ENCODE results near the gene PHC2.

Gene PHC2

DNA sequence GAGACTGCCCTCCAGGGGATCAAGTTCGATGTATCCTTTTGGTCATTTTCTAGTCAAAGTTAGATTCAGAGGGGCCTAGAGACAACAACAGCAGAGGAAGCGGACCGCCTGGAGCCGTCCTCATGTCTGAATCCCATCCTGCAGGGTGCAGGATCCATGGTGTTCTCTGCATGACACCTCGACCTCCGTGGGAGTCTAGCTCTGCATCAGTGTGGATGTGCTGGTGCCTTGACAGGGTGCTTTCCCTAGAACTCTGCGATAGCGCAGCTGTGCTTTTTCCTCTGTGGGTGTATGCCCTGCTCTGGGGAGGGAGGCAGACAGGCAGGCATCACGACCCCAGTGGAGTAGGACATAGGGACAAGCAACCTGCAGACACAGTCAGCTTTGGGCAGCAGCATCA, 61.8 kb downstream of the PHC2 start:
- DNase-seq, result no peak

DNA sequence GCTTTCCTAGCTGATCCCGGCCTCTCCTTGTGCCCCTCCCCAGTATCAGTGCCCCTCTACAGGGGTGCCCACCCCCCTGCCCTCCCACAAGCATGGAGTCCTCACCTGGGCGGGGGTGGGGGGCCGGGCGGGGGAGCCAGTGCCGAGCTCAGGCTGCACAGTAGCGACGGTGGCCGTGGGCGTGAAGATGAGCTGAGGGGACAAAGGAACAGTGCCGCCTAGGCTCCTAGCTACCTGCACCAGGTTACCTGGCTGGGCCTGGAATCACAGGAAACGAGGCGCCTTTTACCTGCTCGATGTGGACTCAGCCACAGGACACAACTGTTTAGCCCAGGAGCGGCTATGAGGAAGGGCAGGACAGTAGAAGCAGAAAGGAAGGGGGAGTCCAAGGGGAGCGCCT, 62.5 kb downstream of the PHC2 start:
- no peak for DNase-seq

DNA sequence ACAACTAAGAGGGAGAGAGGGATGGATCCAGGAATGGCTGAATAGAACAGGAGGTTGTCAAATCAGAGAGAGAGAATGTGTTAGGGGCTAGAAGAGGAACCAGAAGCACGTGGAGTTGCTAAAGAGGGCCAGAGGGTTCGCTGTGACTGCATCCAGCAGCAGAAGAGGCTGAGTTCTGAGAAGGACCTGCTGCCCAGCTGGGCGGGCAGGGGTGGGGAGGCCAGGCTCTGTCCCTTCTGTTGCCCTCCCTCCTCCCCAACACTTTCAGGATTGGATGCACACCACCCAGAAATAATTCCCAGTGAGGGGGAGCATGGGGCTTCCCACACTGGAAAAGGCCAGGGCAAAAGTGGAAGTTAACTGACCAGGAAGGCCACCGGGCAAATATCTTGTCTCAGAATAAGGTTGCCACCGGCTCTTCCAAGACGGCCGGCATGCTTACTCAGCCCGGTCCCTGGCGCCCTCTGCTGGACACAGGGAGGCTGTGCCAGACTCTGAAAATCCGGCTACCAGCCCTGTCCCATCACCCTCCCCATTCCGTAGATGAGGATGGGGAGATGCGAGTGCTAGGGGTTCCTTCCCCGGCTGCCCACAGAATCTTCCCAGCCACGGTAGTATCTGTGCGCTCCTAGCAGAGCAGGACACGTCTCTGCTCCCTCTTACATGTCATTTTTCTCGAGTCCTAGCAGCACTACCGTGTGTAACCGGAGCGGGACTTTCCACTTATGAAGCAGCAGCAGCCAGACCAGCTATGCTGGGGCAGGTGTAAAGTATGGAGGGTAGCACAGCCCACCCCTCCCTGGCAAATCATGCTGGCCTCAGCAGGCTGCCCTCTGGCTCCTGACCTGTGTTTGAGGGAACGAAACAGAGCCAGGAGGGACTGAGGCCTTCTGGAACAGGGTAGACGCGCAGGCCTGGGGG, 63.1 kb downstream of the PHC2 start:
- peak; percentile 26 for DNase-seq

DNA sequence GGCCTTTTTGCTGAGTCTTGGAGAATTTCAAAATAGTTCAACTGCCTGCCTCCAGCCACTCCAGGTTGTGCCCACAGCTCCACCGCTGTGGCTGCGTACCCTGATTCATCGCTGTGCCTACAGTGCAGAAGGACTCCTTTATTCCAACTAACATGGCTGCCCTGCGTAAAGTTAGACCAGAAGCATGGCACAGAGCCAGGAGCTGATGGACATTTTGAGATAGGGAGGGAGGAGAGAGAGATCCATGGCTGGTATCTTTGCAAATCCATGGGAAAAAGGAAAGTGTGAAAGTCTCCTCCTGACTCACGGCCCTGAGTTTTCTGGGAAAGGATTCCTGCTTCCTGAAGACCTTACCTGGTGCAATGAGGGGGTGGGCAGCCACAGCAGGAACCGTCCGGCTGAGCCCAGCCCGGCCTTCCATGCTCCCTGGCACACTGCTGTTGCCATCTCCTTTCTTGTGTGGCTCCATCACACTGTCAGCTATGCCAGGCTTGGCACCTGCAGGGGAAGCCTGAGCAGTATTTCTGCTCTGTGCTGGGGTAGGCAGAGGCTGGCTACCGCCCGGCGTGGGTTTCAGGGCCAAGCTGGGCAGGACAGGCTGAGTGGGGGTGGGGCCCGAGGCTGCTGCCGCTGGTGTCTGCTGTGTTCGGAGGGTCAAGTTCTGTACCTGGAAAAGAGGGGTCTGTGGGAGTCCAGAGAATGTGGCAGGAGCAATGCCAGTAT, 64.0 kb downstream of the PHC2 start:
- DNase-seq, result no peak

DNA sequence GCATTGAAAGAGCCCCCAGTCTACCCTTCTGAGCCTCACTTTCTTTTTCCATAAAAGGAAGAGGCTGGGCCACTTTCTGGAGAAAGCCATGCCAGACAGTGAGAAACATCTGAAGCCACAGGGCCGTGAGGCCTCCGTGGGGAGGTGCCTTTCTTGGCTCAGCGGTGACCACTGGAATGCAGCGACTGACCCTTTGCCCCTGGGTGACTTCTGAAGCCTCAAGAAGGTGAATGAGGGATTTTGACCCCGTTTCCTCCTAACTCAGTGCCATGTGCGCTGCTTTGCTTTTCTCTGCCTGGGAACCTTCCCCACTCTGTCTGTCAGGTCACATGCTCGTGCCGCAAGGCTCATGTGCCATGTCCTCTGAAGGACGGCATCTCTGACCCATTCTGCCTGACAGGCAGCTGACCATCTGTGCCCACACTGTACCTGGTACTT, 65.3 kb downstream of the PHC2 start:
- no peak for DNase-seq

DNA sequence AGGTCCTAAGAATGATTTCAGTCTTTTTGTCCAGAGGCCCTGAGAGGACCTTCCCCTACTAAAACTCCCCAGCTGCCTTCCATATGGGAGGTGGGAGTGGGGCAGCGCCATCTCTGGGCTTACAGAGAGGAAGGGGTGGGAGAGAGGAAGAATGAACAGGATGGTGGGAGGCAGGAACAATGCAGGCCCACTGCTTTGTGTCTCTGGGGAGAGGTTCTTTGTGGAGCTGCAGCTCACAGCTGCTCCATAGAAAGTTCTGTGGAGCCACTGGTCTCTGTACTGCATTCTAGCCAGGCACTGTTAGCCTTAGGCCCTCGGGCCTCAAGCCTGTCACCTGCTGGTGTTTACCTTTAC, 66.4 kb downstream of the PHC2 start:
- peak; percentile 46 for DNase-seq

DNA sequence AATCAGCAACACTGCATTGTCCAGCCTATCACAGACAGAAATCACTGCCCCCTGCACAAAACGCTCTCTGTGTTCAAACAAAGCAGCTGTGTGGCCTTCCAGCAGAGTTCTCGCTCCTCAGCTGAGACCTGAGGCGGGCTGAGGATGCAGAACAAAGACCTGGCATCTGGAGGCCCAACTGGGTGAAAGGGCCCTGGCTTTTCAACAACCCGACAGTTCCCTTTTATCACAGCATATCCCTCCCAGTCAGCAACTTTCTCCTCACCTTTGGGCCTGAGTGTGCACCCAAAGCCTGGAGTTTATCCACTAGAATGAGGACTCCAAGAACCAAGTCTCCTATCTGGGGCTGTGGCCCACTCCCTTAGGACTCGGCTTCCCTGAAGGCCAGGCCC, 67.4 kb downstream of the PHC2 start:
- DNase-seq, result no peak

DNA sequence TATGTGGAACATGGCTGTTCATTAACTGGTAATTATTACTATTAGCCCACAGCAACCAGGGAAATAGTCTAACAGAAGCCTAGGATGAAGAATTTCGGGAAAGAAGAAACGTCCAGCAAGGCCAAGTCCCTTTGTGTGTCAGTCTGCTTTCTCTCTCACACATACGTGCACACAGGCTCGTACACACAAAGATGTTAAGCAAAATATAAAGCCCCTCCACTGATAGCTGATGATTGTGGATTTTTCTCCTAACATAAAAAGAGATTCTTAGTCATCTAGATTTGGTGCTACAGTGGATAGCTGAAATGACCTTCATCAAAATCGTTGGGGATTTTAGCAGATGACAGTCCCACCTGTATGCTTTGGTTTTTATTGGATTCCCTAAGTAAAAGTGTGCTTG, 67.9 kb downstream of the PHC2 start:
- no peak for DNase-seq

DNA sequence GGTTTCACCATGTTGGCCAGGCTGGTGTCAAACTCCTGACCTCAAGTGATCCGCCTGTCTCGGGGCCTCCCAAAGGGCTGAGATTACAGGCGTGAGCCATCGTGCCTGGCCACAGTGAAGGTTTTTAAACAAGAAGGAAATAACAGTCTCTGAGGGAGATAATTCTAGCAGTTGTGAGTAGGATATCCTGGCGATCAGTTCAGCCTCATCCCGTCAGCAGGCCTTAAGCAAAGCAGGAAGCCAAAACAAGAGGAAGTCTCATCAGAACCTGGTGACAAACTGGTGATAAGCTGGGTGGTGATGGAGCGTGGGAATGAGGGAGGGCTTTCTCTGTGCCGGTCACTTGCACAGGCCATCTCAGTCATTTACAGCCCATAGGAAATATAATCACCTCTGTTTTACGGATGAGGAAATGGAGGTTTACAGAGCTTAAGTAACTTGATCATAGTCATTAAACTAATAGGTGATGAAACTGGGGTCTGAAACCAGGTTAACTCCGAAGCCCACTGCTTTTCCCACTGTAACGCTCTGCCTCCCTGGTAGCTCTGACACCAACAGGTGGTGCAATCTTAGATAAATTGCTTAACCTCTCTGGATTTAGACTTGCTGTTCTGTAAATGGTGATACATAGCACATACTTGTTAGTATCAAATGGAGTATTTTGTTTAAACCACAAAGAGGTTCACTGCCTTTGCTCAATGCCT, 69.2 kb downstream of the PHC2 start:
- no peak for DNase-seq

DNA sequence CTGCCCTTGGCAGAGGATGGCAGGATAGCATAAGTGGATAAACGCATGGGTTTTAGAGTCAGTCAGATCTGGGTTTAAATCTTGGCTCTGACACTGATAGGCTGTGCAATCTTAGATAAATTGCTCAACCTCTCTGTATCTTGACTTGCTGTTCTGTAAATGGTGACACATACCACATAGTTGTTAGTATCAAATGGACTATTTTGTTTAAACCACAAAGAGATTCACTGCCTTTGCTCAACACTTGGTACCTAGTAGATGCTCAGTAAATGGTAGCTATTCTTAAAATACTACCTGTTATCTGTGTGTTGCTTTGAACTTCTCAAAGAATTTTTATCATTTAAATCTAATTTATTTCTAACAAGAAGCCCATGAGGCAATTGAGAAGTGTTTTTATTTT, 70.5 kb downstream of the PHC2 start:
- DNase-seq, result no peak

DNA sequence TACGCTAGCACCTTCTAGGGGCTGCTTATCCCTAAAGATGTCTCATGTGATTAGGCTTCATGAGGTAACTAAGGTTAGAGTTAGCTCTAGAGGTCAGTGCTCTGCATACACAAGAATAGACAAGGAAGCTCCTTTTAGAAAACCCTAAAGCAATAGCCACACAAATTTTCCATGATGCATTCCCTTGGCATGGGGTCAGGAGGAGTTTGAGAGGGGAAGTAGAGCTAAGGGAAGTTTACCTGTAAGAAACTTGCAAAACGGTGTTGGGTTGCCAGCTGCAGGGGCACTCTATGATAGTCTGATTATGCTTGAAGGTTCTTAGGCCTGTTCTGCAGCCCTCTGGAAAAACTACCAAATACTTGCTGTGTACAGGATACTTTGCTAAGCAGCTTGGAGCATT, 71.0 kb downstream of the PHC2 start:
- DNase-seq, result no peak

DNA sequence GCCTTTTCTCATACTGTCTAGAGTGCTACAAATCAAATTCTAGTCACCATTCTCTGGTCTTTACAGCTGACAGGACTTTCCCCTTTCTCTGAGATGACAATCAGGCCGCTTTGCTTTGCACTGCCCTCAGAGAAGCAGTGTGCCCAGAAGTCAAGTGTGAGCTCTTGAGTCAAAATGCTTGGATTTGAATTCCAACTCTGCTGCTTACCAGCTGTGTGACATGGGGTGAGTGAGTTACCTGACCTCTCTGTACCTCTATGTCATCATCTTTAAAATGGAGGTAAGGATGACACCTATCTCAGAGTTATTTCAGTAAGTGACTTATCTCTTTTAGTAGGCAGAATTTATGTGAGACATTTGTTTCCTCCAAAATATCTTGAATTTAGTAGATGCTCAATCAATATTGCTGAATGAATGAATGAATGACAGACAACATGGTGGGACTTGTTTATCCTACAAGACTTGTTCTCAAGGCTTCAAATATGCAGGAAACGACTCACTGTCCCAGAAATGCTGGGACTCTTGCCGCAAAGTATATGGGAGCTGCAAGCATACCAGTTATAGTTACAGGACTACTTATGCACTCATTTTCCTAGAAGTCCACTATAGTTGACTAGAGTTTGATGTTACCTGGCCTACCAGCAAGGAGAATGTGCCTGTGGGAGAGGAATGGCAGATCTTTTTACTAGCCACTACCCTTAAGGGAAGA, 71.9 kb downstream of the PHC2 start:
- no peak for DNase-seq

DNA sequence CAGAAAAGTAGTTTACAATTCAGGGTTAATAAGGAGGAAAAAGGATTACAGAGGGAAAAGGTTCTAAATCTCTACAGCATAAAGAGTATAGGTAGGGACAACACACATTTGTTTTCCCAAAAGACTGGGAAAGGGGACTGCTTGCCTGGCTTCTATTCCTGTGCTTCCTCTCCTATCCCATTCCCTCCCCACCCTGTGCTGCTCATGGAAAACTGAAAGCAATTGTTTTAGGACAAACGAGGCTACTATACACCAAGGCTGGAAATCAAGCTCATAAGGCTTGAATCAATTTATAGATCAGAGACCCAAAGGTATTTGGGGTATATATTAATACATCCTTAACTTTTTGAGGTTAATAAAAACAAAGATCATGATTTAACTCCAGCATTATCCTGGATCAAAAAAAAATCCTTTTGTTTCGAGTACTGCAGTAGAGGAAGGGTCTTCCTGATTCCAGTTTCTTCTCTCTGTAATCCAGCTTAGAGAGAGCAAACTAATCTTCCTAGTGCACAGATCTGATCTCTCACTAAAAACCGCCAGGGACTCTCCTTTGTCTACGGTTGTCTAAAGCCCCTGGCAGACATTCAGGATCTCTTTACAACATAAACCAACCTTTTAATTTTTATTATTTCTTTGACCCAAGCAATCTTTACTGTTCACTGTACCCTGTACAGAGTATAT, 72.6 kb downstream of the PHC2 start:
- no peak for DNase-seq

DNA sequence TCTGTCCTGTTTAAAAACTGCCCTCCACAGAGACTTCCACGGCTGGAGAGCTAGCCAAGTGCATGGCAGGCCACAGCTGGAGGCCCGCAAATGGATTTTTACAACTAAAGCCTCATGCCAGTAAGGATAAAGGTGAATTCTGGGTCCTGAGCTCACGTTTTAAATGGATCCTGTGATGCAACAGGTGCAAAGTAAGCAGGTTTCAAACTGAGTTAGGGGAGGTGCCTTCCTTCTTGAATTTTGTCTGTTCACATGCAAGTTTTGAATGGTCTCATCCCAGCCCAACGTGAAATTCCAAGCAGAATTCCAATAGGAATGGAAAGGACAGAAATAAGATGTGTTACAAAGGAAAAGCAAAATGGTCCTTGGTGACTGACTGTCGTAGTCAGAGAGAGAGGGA, 73.8 kb downstream of the PHC2 start:
- no peak for DNase-seq

DNA sequence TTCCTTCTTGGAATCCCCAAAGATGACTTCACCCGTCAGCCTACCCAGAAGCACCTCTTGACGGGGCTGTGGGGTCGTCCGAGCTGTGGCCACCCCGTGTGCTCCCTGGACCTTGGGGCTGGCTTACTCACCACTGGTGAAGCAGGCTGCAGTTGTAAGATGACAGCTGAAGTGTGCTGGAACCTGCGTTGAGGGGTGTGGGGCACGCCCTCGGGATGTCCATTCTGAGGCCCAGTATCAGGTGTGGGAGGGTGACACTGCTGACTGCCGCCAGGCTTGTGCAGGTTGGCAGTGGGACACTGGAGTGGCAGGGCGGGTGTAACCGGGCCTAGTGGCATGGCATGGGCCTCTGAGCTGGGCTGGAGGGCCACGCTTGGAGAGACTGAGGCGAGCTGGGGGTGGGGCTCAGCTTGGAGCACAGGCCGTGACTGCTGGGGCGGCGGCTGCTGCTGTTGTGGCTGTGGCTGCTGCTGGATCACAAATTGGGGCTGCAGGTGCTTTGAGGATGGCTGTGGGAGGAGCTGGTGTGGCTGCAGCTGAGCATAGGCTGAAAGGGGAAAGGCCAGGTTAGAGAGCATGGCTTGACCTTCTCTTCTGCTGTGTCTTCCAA, 76.1 kb downstream of the PHC2 start:
- no peak for DNase-seq

DNA sequence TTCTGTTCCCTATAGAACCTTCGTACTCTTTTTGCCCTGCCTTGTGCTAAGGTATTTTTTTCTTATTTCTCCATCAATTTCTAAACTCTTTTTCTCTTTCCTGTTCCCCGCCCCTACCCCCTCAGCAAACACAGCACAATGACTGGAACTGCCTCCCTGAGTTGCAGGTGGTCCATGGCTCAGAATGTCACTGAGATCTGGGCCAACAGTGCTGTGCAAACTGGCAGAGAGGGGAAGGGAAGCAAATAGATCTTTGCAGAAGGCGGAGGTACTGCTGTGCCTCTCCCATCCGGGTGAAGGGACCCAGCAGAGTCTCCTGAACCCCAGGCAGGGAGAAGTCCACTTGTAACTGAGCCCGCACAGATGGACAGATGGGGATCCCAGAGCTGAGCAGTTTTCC, 77.4 kb downstream of the PHC2 start:
- DNase-seq, result no peak

DNA sequence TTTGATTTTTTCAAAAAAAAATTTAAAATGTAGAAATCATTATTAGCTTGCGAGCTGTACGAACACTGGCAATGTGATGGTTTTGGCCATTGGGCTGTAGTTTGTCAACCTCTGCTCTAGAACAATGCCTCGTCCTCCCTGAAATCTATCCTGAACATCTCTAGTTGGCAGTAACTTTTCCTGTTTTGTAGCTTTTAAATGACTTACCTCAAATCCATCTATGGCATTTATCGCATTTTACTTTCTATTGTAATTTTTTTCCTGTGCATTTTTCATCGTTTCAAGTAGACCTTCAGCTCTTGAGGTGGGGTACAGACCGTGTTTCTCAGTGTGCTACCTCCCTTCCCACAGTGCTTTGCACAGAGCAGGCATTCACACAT, 79.6 kb downstream of the PHC2 start:
- no peak for DNase-seq

DNA sequence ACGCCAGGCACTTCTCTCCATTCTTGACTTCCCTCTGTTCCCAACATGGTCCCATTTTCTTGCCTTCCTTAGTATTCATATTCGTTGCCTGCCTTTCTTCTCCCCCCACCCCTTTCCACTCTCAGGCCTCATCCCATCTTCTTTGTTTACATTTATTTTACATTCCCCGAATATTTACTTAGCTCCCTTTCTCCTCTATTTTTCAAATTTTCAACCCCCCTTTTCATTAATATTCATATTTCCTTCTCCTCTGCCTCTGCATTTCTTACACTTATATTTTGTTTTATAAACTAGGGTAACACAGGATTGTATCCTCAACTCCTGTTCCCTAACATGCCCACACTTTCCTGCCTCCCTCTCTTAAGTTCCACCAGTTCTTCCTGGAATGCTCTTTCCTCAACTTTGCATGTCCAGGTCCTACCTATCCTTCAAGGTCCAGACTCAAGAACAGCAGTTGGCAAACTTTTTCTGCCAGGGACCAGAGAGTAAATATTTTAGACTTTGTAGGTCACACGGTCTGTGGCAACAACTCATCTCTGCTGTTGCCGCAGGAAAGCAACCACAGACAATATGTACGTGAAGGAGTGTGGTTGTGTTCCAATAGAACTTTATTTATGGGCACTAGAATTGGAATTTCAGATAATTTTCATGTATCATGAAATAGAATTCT, 80.1 kb downstream of the PHC2 start:
- no peak for DNase-seq

DNA sequence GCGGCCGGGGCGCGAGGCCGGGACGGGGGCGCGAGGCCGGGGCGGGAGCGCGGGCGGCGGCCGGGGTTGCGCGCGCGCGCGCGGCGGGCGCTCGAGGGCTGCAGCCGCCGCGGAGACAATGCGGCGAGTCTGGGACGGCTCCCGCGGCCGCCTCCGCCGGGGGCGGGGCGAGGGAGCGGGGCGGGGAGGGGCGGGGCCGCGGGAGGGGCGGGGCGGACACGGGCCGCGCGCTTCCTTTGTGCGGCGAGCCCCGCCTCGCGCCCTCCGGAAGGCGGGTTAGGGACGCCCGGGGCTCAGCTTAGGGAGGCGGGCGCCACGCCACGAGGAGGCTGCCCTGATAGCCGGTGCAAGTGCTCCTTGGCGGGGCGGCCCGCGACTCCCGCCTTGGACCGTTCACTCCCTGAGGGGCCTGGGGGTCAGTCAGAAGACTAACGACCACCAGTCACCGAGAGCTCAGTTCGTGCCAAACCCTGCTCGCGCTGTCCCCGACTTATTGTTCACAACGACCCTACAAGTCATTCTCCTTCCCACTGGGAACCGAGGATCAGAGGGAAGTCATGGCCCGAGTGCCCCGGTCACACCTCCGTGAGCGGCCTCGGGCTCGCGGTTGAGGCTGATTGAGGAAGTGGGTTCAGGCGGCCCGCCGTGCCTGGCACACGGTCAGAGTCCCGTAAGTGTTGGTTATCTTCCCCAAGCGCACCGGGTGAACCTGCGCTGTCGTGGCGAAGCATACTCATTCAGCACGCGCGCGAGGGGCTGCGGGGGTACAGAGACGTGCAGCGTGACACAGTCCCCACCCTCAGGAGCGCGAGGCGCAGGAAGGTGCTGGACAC, 80.9 kb downstream of the PHC2 start:
- peak; percentile 67 for DNase-seq

DNA sequence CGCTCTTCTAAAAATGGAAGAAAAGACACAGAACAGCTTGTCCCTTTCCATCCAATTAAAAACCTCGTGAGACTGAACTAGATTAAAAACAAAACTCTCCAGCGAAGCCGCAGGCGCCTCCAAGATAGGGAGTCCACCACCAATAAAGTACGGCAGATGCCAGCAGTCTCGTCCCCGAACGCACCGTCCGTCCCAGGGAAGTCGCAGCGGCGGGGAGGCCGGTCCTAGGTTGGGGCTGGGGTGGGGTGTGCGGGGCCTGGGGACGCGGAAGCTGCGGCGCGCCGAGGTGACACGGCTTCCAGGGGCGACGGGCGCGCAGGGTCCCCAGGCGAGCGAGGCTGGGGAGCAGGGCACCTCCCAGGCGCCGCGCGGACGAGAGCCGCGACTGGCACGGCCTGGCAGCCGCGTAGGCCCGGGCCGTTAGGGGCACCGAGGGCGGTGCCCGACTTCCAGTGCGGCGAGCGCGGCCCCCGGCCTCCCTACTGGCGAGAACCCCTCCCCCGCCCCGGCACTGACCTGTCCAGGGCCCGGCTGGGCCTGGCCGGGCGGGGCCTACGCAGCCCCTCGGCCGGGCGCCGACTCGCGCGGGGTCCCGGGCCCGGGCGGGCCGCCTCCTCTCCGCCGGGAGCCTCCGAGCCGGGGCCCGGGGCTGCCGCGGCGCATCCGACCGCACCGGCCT, 81.7 kb downstream of the PHC2 start:
- peak; percentile 13 for DNase-seq

Data from NCI-H526 treated with DMSO at 0.1 percent for 48 hours (cell line).